NCI-H1092 (cell line): ENCODE results near the gene HOXB7.

Experiments
- DNase-seq: peaks from one replicate; lab custom pipeline; 2025; lab: John Stamatoyannopoulos, UW

The HOXB7 gene

DNA sequence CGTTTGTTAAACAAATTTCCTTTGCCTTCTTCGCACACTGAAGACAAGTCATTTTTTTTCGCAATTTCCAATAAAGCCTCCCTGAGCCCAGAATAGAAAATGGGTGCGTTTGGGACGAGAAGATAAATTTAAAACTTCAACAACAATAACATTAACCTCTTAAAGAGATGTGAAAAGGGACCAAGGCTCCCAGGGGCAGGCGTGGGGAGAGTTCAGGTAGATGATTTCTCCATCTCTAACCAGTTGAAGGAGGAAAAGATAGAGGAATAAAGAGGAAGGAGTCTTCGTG lies 31.4 kb downstream of the HOXB7 start:
- no peak for DNase-seq

DNA sequence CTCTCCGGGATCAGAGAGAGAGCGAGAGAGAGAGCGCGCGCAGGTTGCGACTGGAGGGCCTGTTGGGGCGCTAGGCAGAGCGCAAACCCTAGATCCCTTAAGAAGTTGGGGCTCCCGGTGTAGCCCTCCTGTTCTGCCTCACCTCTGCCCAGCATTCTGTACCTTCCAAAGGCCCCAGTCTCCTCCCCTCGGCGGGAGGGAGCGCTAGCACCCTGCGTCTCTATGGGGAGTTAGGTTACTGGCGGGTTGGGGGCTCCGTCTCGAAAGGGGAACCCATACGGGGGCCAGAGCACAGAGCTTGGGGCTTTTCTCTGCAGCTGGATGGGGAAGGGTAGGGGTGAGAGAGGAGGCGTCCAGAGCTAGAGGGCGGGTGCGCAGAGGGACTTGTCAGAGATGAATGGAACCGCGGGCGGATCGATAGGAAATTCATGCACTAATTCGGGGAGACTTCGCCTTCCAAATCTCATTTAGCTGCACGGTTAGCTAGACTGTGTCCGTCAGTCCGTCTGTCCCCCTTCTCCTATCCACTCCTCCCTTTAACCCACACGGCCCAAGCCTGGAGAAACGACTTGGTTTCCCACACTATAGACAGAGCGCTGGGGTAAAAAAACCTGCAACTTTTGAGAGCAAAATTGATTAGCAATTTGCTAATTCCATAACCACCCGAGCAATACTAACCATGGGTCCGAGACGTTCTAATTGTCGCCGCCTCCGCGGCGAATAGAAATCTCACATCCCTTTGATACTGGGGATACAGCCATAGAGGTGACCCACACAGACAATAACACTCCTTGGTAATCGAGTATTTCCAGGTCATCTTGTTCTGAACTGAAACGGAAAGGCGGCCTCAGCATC lies 32.0 kb downstream of the HOXB7 start:
- DNase-seq, result peak; percentile 58

DNA sequence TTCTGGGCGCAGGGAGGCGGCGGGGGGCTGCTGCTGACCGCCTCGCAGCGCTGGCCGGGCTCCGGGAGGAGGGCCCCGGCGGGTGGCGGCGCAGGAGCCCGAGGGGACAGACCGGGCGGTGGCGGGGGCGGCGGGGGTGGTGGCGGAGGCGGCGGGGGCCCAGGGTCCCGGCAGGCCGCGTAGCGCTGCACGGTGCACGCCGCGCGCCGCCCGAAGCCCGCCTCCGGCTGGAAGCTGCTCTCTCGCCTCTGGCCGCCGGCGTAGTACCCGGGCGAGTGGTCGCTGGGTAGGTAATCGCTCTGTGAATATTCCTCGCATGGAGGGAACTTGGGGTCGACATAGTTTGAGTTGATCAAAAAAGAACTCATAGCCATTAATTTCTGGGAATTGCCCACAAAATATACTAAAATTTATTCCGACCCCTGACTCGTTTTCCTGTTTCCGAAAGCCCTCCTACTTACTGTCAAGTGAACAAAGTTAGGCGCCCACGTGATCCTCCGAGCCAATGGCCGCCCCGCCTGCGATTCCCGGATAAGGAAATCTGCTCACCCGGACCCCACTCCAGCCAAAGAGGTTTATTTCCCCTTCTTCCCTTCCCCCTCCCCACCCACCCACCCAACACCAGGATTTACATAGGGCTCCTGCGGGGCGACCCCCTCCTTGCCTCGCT lies 32.7 kb downstream of the HOXB7 start, which contains the start of gene HOXB4:
Gene HOXB4 (minus strand): TSS at position 405 of the 670 bp plus-strand sequence. CDS start 31 bp downstream, at position 374.
- peak; percentile 68 for DNase-seq

DNA sequence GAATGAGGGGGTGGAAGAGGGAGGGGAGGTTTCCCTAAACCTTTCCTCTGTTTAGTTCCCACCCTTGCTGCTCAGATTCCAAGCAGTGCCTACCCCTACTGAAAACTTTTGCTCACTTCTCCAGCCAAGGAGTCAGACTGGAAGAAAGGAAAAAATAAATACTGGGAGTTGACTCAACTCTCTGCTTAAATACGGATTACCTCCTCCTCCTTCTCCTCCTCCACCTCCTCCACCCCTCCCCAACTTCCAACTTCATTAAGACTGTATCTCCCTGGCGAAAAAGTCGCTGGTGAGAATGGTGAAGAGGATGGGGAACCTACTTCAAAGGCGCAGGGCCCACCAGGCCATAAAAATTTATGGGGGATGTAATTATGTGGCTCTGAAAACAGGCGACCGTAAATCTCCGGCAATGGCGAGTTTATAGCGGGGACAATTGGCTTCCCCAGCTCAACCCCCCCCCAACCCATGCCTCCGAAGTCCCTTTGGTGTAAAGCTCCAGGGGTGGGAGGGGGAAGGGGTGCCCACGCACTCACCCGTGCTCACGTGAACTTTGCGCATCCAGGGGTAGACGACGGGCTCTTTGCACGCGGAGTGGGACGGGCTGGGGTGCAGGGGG lies 33.4 kb downstream of the HOXB7 start:
- no peak for DNase-seq

DNA sequence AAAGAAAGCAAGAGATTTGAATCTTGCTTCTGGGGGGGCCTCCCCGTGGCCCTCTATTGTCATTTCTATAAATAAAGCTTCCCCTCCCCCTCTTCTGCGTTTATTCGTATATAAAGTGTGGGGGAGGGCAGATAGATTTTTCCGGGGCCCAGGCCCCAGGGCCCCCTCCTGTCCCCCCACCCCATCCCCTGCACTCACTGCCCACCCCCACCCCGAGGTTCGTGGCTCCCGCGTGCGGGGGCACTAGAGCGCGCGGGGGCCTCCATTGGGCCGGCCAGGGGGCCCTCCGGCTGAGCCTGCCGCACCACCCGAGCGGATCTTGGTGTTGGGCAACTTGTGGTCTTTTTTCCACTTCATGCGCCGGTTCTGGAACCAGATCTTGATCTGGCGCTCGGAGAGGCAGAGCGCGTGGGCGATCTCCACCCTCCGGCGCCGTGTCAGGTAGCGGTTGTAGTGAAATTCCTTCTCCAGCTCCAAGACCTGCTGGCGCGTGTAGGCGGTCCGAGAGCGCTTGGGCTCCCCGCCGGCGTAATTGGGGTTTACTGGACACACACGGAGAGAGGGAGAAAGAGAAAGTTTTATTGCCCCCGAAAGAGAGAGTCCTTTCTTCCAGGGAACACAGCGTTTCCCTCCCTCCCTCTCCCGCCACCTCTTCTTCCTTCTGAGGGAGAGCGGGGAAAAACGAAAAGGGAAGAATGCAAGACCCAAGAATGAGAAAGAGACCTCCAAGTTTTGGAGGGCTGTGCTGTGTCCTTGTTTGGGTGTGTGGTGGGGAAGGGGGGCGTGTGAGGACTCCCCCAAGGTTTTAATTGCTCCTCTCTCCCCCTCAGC lies 34.1 kb downstream of the HOXB7 start:
- DNase-seq, result no peak

DNA sequence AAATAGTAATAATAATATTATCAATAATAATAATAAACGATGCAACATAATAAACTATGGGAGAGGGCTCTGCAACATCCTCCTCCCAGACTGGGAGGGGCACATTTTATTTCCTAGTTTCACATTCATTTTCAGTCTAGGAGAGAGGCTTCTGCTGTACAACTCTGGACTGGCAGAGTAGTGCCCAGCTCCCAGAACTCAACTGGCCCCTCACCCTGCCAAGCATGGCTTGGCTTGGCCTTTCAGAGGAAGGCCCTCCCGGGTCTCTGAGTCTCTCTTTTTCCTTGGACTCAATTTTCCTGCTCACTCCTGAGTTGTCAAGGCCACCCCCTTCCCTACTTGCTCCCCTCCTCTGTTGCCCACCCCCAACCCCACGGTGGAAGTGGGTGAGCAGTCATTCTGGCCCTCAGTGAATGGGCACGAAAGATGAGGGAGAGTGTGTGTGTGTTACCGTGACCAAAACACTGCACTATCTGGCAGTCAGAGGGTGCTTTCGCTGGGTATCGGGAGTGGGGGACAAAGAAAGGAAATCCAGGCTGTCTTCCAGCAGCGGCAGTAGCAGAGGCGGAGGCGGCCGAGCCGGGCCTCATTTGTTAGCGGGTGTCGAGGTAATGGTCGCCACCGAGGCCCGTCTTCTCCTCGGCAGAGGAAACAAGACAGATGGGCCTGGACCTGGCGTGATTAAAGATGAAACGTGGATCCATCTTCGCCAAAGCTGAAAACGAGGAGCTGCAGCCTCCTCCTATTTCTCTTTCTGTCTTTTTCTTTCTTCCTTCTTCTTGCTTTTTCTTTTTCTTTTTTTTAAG lies 34.9 kb downstream of the HOXB7 start:
- no peak for DNase-seq

DNA sequence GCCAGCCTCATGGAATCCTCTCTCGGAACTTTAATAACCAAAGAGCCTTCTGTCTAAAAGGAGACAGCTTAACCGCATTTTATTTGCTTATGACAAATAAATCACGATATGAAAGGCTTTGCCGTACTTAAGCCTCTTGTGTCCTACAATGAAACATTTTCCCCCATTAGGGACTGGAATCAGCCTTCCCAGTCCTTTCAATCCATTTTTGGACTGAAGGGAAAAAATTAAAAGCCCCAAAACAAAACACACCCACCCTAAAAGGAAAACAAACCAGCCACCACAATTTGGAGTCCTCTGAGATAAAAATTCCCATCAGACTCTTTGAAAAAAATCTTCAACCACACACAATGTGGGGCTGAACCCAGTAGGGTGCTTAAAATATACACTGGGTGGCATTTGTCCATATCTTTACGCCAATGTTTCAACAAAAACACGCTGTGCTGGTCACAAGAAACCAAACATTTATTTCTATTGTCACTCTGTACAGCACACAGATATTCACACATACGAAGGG lies 35.7 kb downstream of the HOXB7 start:
- peak; percentile 83 for DNase-seq

DNA sequence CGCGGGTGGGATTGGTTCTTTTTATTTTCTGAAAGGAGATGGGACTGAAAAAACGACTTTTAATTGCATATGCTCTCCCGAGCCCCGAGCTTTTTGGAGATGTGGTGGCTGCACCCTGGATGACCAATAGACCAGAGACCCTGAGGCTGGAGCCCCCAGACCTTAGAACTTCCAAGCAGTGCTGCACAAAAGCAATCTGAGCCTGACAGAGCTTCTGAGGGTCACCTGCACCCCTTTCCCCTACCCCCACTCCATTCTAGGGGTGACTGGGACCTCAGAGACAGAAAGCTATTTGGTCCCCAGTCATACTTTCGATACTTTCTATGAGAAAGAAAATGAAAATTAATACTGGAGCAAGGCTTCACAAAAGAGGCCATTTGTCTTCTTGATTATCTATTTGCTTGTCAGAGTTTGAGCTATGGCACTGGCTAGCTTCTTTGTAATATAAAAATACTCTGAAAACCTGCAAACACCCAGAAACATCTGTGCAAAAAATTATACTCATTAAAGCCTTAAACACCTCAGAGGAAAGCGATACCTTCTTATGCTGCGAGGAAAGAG lies 36.2 kb downstream of the HOXB7 start:
- DNase-seq, result no peak

DNA sequence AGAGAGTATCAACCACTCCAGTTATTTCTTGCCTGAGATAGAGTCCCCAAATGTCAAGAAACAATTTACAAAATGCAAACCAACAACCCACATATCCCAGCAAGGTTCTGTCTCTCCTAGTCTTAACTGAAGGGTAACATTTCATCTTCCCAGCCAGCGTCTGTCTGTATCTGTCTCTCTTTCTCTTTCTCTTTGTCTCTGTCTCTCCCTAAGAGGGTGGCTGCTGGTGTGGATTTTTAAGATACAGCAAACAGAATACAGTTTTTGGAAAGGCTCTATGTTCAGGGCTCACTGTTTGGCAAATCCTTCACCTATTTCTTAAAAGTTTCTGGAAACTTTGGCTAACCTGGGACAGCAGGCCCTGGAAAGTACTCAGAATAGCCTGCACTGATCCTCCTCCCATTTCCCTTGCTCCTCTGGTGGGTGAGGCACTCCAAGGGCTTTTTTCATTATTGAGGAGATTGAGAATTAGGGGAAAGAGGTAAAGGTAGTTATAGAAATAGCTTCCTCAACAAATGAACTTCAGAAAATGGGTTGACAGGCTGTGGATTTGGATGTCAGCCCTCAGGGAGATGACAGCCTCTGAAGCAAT lies 38.9 kb downstream of the HOXB7 start:
- no peak for DNase-seq

DNA sequence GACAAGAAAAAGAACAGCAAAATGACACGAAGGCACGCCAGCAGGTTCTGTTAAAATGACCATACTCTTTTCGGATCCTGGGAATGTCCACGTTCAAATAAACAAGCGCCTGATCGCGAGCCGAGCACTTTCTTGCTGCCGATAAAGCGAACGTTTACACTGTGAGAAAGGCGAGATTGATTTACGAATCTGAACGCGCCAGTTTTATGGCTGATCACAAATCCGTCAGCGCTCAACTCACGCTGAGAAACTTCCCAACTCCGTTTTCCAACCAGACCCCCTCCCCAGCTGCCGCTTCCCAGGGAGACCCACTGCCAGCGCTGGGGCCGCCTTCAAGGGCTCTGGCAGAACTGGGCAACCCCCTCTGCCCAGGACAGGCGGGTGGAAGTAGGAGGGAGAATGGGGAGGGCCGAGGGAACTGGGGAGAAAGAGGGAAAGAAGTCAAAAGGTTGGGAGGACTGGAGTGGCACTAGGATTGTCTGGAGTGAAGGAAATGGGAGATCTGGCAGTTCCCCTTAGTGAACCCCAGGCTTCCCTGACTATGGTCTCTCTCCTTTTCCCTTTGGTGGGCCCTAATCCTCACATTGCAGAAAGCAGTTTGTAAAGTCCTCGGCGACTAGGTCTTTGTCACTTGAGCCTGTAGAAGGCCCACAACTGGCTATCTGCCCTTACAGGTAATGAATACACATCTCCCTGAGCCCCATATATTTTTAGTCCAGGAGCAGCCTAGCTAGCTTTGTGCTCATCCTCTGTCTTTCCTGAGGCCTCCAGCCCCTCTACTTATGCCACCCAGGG lies 39.6 kb downstream of the HOXB7 start:
- no peak for DNase-seq

DNA sequence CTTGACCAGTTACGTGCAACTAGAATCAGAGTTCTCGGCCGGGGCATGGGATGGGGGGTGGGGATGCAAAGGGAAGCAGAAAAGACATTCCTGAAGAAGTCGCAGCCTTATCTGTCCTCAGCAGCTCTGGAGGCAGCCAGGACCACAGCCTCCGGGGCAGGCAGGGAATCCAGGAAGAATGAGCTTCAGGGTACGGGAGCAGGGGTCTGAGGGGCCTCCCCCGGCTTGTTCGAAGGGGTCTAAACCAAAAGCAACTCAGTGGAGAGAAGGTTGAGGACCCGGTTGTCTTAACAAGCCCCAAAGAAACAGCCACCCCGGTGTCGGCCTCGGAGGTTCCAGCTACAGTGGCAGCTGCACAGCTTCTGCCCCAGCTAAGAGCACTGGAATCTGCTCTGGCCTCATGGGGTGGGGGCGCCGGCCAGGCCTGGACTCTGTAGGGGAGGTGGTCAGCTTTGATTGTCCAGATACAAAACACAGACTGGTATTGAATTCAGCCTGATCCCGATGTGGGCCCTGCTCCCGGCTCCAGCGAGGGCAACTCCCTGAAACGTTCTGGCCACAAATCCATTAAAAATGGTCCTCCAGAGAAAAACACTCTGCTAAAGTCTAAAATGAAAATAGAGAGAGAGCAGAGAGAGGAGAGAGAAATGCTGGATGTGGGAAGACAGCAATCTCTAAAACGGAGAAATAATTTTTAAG lies 40.3 kb downstream of the HOXB7 start:
- no peak for DNase-seq

DNA sequence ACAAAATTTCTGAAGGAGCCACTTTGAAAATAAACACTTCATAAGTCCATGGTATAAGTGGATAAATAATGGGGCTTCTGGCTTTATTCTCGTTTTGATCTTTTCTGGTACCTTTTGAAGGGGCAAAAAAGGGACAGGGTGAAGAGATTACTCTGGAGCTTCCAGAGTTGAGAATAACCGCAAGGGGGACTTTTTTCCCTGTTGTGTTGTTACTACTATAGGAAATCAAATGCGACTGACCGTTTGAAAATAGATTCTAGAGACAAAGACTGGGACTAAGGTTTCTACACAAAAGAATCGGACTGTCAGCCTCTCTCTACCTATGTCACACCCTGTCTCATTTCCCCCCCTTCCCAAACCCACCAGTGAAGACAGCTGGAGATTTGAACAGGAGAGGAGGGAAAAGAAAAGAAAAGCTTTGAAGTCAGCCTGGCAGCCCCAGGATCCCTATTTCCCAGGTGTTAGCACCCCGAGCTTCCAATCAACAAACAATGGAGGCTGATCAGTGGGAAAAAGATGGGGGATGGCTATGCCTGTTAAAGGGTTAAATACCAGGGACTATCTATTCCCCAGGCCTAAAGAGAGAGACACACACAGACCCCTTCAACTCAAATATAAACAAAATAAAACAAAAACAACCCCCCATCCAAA lies 41.0 kb downstream of the HOXB7 start:
- DNase-seq, result no peak

DNA sequence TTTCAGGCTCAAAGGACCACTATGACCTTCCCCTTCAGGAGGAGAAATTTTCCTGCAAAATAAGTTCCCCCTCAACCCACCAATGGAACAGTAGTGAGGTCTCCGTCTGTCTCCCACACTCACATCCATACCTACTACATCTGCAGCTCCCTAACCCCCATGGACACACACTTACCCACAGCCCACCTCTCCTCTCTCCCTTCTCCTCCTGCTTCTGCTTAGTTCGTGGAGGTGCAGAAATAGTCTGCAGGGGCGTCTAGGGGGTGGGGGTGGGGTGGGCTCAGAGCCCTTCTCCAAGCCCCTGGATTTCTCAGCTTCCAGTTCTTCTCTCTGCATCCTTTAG lies 41.6 kb downstream of the HOXB7 start:
- no peak for DNase-seq

DNA sequence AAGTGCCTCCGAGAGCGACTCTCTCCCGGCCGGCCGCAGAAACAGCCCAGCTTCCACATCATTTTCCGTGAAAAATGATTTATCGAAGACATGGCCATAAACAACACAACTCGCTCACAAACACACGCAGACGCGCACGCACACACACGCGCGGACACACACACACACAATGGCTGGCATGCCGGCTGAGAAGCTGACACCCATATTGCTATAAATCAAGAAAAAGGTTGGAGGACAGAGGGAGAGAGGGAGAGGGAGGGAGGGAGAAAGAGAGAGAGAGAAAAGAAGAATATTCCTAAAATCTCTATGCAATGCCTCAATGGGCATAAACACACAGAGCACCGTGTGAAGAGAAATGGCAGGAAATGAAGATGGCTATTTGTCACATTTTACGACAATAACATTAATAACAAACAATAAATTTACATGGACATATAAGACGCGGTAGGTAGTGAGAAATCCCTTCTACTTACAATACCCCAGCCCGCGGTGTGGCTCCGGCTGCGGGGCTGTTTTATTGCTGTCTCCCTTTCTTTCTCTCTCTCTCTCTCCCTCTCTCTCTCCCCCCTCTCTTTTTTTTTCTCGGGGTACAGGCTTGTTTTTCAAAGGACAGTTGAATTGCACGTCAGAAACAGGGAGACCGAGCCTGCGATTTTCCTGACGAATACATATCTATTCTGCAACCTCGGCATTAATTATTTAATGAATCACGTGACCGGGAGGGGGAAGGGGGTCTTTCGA lies 42.1 kb downstream of the HOXB7 start:
- no peak for DNase-seq

DNA sequence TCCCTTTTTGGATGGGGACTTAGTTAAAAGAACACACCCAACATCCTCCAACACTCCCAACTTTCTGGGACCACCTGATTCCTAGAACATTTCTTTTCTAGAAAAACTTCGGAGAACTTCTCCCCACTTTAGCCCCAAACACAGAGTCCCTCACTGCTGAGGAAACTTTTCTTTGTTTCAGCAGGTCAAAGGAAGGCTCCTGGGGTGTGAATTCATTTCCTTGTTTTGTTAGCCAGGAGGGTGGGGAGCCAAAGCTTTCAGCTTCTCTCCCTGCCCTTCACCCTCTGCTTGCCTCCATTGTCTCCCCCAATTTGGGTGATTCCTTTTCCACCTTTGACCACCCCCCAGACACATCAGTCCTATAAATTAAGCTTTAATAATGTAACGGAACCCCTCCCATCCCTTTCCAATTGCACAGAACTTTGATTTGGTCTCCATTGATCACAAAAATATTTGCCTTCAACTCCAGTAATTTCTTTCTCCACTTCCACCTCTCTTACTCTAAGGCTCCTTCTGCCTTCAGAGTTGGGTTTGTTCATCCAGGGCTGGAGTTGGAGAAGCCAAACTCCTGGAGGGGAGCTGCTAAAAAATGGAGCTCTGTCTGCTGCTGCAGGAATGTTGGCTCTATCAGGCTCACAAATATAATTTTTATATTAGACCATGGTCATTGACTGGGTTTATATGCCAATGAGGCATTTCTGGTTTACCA lies 43.0 kb downstream of the HOXB7 start:
- no peak for DNase-seq

DNA sequence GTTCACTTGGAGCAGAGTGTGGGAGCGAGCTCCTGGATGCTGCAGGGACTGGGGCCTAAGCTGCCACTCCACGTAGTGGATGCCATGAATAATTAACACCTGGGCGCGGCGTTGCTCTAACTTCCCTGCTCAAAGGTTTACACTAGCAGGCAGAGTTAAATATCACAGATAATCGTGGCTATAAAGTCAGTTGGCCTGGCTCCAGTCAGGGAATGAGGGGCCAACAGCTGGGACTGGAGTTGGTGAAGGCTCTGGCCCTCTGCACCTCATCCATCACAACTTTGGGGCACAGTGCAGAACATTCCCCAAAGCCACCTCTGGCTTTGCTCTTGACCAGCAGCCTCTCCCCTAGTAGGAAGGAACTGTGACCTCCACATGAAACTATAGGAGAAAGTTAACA lies 43.6 kb downstream of the HOXB7 start:
- no peak for DNase-seq

DNA sequence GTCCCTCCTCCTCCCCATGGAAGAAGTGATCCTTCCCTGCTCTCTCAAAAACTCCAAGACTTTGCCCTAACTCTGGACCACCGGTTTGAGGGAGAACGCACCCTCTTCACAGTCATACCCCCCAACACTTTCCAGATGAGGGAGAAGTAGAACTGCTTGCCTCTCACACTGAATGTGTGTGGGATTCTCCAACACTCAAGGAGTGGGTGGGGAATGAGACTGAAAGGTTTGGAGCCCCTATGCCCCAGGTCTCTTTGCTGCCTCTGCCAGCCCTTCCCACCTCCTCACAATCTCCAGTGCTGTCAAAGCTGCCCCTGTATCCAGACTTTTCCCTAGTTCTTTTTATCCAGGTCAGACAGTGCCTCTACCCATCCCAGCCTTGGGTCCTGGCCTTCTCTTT lies 44.1 kb downstream of the HOXB7 start:
- no peak for DNase-seq
